ENCODE measurements around the gene PDE1C.

PDE1C gene

GRCh38 chr7:31763548-31763947 lies 306.7 kb downstream of the PDE1C start:
- no peak for DNase-seq (ENCODE audit: low read depth)
- peak; percentile 20 for TF ChIP-seq CTCF (conservative IDR thresholded peaks at IDR 0.05; ENCODE audit: low read depth, low read length)
- H3K4me3 ChIP-seq (ENCODE audit: low read depth, low read length): no peak overlapping the region

DNA sequence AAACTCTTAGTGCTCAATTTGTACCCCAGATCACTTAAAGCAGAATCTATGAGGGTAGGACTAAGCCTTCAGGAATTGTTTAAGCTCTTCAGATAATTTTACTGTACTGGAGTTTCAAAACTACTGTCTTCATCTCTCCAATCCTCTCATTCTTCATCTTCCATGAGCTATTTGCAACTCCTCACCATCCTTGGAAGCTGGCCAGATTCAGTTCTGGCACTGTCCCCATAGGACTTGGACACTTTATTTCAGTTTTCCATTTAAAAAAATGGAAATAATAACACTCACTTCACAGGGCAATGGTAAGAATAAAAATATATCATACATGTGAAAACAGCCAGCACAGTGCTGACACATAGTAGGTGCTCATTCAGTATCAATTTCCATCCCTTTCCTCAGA lies 308.6 kb downstream of the PDE1C start:
- DNase-seq (ENCODE audit: low read depth): no peak

GRCh38 chr7:31758755-31759154 lies 311.5 kb downstream of the PDE1C start:
- TF ChIP-seq CTCF (conservative IDR thresholded peaks at IDR 0.05; ENCODE audit: low read depth, low read length): no peak
- DNase-seq (ENCODE audit: low read depth): no peak
- H3K4me3 ChIP-seq (ENCODE audit: low read depth, low read length): no peak overlapping the region

More for the DNA sequence above, 308.6 kb downstream of the PDE1C start:
- no peak for TF ChIP-seq CTCF (conservative IDR thresholded peaks at IDR 0.05; ENCODE audit: low read depth, low read length)
- no peak overlapping the region for H3K4me3 ChIP-seq (ENCODE audit: low read depth, low read length)

DNA sequence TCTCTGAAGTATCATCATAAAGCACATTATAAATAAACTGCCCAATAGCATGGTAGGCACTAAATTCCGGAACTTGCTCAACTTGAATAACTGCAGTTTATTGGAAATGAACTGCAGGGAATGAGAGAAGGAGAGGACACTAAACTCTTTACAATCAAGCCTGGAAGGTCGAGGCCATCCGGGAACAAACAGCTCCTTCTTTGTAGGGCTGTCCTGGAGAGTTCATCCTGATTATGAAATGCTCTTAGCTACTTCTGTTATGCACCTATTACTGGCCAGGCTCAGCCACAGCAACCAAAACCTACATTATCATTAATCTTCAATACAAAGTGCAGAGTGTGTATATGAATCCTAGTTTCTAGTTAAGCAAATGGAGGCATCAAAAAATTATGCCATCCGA lies 318.5 kb downstream of the PDE1C start:
- no peak for DNase-seq (ENCODE audit: low read depth)
- no peak for TF ChIP-seq CTCF (conservative IDR thresholded peaks at IDR 0.05; ENCODE audit: low read depth, low read length)
- no peak overlapping the region for H3K4me3 ChIP-seq (ENCODE audit: low read depth, low read length)

GRCh38 chr7:31748084-31748483 lies 322.1 kb downstream of the PDE1C start:
- TF ChIP-seq CTCF (conservative IDR thresholded peaks at IDR 0.05; ENCODE audit: low read depth, low read length): no peak
- no peak overlapping the region for H3K4me3 ChIP-seq (ENCODE audit: low read depth, low read length)
- no peak for DNase-seq (ENCODE audit: low read depth)

DNA sequence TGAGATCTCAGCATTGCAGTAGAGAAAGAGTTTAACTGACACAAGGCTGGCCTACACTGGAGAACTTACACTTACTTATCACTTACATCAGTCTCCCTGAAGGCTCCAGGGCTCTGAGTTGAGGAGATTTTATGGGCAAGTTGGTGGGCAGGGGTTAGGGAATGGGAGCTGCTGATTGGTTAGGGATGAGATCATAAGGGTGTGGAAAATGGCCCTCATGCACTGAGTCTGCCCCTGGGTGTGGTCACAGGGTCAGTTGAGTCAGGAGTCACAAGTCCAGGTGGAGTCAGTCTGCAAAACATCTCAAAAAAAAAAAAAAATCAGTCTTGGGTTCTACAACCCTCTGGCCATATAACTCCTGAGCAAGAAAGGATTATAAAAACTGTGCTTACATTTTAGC lies 322.7 kb downstream of the PDE1C start:
- no peak for DNase-seq (ENCODE audit: low read depth)
- TF ChIP-seq CTCF (conservative IDR thresholded peaks at IDR 0.05; ENCODE audit: low read depth, low read length): no peak
- no peak overlapping the region for H3K4me3 ChIP-seq (ENCODE audit: low read depth, low read length)

- peak; percentile 86 for DNase-seq (ENCODE audit: low read depth)
- no peak overlapping the region for H3K4me3 ChIP-seq (ENCODE audit: low read depth, low read length)
- TF ChIP-seq CTCF (conservative IDR thresholded peaks at IDR 0.05; ENCODE audit: low read depth, low read length): peak; percentile 94
These were observed 325.8 kb downstream of the PDE1C start for GRCh38 chr7:31744294-31744874.
